RWPE2 (cell line): ENCODE measurements around the gene RTN4IP1.

ENCODE experiments used
- ATAC-seq: fragments of 200-7000 bp; cut with Tn5 transposase; 3 replicates; pipeline ENCODE4 v1.9.1; 2021; ENCODE audit warnings: low read depth
- DNase-seq: peaks from one replicate; pipeline ENCODE4 v3.0.0-alpha.2; 2020; ENCODE audit warnings: low spot score
- H3K27ac ChIP-seq: fragments of 450-650 bp; 2 replicates; pipeline ENCODE4 v1.5.1; 2017; ENCODE audit warnings: mild to moderate bottlenecking; ENCODE audit not compliant: poor library complexity, severe bottlenecking
- H3K27me3 ChIP-seq: fragments of 250-450 bp; sonication (Bioruptor Pico); 2 replicates; pipeline ENCODE4 v1.5.1; 2021; ENCODE audit warnings: mild to moderate bottlenecking, moderate library complexity; ENCODE audit not compliant: insufficient read depth, poor library complexity, severe bottlenecking
- H3K36me3 ChIP-seq: fragments of 250-450 bp; sonication (Bioruptor Pico); 2 replicates; pipeline ENCODE4 v1.5.1; 2020; ENCODE audit warnings: low read depth, mild to moderate bottlenecking, moderate library complexity
- H3K4me1 ChIP-seq: fragments of 250-450 bp; sonication (Bioruptor Pico); 2 replicates; pipeline ENCODE4 v1.5.1; 2021; ENCODE audit warnings: mild to moderate bottlenecking, moderate library complexity; ENCODE audit not compliant: insufficient read depth, poor library complexity, severe bottlenecking
- H3K4me3 ChIP-seq: fragments of 250-450 bp; sonication (Bioruptor Pico); 2 replicates; pipeline ENCODE4 v1.5.1; 2021; ENCODE audit warnings: mild to moderate bottlenecking, moderate library complexity; ENCODE audit not compliant: severe bottlenecking
- H3K9me3 ChIP-seq: fragments of 250-450 bp; sonication (Bioruptor Pico); 2 replicates; pipeline ENCODE4 v1.5.1; 2021; ENCODE audit warnings: mild to moderate bottlenecking, moderate library complexity; ENCODE audit not compliant: severe bottlenecking
- TF ChIP-seq, protein P1 (sequence below): fragments of 450-650 bp; IDR thresholded peaks from one replicate; pipeline ENCODE4 v1.5.1; 2017; ENCODE audit warnings: mild to moderate bottlenecking, moderate library complexity; ENCODE audit not compliant: poor library complexity, severe bottlenecking

Gene RTN4IP1

DNA sequence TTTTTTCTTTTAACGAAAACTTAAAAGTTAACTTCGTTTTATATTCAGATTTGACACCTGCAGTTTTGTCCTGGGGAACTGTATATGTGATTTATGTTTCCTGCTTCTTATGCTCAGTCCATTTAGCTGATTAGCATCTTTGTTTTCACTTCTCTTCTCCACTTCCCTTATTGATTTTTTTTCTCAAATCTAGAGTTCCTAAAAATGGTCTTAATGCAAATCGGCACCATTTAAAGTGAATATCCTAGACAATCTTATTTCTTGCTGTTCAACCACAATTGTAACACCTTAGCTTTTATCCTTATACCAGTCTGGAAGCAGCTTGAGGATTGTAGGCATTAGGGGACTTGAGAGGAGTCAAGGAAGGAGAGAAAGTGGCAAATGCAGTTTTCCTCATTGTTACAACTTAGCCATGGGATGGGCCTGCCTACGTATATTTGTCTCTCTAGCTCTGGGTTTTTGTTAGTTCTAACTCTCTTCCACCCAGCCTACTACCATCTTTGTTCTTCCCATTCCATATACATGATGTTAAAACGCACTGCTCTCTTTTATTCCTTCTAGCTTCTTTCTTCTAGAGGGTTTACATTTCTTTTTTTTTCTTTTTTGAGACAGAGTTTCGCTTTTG lies 8.5 kb upstream of the RTN4IP1 start:
- Histone ChIP-seq H3K27ac (no peak overlapping the region), H3K27me3 (no peaks in the 10 kb centered on the region), H3K4me1 (no peaks in the 10 kb centered on the region), H3K36me3 (peaks cover 30% of the 10 kb centered on the region), H3K9me3 (no peaks in the 10 kb centered on the region), H3K4me3 (no peak overlapping the region)
- DNase-seq (no peak), ATAC-seq (no peak)
- TF ChIP-seq, protein P1, sequence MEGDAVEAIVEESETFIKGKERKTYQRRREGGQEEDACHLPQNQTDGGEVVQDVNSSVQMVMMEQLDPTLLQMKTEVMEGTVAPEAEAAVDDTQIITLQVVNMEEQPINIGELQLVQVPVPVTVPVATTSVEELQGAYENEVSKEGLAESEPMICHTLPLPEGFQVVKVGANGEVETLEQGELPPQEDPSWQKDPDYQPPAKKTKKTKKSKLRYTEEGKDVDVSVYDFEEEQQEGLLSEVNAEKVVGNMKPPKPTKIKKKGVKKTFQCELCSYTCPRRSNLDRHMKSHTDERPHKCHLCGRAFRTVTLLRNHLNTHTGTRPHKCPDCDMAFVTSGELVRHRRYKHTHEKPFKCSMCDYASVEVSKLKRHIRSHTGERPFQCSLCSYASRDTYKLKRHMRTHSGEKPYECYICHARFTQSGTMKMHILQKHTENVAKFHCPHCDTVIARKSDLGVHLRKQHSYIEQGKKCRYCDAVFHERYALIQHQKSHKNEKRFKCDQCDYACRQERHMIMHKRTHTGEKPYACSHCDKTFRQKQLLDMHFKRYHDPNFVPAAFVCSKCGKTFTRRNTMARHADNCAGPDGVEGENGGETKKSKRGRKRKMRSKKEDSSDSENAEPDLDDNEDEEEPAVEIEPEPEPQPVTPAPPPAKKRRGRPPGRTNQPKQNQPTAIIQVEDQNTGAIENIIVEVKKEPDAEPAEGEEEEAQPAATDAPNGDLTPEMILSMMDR: no peak

DNA sequence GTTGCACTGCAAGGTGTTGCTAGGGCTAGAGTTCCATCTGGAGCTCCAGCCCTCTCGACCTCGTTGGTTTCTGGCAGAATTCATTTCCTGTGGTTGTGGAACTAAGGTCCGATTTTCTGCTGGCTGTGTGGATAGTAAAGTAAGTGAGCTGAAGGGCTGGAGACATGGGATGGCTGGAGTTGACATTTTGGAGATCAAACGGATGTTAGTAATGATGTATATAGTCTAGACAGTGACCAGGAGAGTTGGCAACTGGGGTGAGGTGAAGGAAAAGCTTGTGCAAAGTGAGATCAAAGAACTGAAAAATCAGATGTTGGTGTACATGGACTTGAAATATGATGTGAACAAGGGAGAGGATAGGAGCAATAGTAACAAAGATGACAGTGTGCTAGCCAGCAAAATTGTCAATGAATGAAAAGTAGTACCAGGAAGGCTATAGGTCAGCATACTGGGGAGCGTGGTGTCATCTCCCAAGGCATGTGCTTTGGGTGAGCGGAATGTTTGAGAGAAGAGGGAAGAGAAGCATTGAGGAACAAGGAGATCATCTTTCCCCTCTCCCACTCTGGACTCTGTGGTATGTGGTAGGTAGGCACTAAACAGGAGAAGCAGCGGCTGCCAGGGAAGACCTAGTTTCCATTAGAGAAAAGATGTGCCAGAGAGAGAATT lies 7.9 kb upstream of the RTN4IP1 start:
- H3K27ac ChIP-seq: no peak overlapping the region
- ATAC-seq: no peak
- H3K4me1 ChIP-seq: no peaks in the 10 kb centered on the region
- H3K36me3 ChIP-seq: peaks cover 29% of the 10 kb centered on the region
- DNase-seq: no peak
- no peaks in the 10 kb centered on the region for H3K27me3 ChIP-seq
- TF ChIP-seq, protein P1: no peak
- no peaks in the 10 kb centered on the region for H3K9me3 ChIP-seq
- no peak overlapping the region for H3K4me3 ChIP-seq

DNA sequence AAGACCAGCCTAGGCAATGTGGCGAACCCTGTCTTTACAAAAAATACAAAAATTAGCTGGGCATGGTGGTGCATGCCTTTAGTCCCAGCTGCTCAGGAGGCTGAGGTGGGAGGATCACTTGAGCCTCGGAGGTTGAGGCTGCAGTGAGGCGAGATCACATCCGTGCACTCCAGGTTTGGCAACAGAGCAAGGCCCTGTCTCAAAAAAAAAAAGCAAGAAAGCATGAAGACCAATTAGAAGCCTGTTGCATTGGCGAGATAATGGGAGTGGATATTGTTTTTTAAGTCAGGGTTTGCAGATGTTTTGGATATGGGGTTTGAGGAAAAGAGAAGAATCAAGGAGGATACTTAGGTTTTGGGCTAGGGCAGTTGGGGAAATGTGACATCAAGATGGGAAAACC lies 5.3 kb upstream of the RTN4IP1 start:
- H3K27me3 ChIP-seq: no peaks in the 10 kb centered on the region
- H3K4me3 ChIP-seq: no peak overlapping the region
- H3K4me1 ChIP-seq: no peaks in the 10 kb centered on the region
- no peak overlapping the region for H3K27ac ChIP-seq
- 0 out of 2 replicates have a peak, but pooled peaks cover 5% of the 10 kb centered on the region for H3K36me3 ChIP-seq
- ATAC-seq: no peak
- H3K9me3 ChIP-seq: no peaks in the 10 kb centered on the region
- TF ChIP-seq, protein P1: no peak
- DNase-seq: no peak

DNA sequence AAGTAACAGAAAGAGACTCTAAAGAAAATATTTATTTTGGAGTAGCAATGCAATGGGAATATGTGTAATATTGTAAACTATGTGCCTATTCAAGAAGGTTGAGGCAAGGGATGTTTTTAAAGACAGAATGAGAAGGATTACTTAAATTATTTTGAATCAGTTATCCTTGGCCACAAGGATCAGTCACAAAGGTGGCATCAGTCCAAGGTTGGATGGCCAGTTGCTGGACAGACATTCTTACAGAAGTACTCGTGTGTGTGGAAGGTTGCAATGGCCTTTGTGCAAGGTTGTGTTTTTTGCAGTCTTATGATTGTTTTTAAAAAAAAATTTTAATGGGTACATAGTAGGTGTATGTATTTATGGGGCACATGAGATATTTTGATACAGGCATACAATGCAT lies 2.0 kb upstream of the RTN4IP1 start:
- ATAC-seq: no peak
- 0 out of 2 replicates have a peak, but pooled peaks cover 5% of the 10 kb centered on the region for H3K36me3 ChIP-seq
- no peaks in the 10 kb centered on the region for H3K9me3 ChIP-seq
- no peaks in the 10 kb centered on the region for H3K4me1 ChIP-seq
- TF ChIP-seq, protein P1: no peak
- H3K27me3 ChIP-seq: no peaks in the 10 kb centered on the region
- no peak overlapping the region for H3K4me3 ChIP-seq
- no peak overlapping the region for H3K27ac ChIP-seq
- no peak for DNase-seq

DNA sequence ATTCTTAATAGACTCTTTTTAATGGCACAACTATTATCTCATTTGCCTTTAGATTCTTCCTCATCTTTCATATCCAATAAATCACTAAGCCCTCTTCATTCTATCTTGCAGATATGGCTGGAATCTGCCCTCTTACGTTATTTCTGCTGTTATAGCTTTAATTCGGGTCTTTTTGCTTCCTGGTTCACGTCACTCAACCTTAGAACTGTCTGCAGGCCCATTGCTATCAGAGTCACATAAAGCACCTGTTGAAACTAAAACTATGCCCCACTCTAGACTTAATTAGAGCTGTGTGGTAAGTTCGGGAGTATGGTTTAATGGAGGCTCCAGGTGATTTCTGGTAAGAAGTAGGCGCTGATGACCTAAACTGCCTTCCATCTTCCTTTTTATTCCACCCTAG lies 1.1 kb upstream of the RTN4IP1 start:
- DNase-seq (no peak), ATAC-seq (no peak)
- TF ChIP-seq, protein P1: no peak
- H3K27ac ChIP-seq: peak overlapping the region; percentile 46
- H3K9me3 ChIP-seq: no peaks in the 10 kb centered on the region
- H3K4me3 ChIP-seq: peak overlapping the region; percentile 58
- no peaks in the 10 kb centered on the region for H3K4me1 ChIP-seq
- no peaks in the 10 kb centered on the region for H3K27me3 ChIP-seq
- H3K36me3 ChIP-seq: 0 out of 2 replicates have a peak, but pooled peaks cover 5% of the 10 kb centered on the region
